AG10803 (cell line): ENCODE results near the gene MAP2K1.
"Not testable (repeated sequence)": the region's sequence is repeated elsewhere in the genome, so short reads cannot be mapped to it uniquely, and the experiment has no call there.

Source experiments
- DNase-seq: peaks from one replicate; pipeline ENCODE4 v3.0.0; 2010; ENCODE audit warnings: low read depth
- H3K4me3 ChIP-seq: 2 replicates; pipeline ENCODE4 v1.5.1; 2011; ENCODE audit warnings: mild to moderate bottlenecking, low read length, control low read depth
- TF ChIP-seq, protein P1 (sequence below): conservative IDR thresholded peaks from 2 replicates; pipeline ENCODE4 v1.5.1; 2011; ENCODE audit warnings: mild to moderate bottlenecking, low read length, control low read depth, inconsistent platforms

The MAP2K1 gene

DNA sequence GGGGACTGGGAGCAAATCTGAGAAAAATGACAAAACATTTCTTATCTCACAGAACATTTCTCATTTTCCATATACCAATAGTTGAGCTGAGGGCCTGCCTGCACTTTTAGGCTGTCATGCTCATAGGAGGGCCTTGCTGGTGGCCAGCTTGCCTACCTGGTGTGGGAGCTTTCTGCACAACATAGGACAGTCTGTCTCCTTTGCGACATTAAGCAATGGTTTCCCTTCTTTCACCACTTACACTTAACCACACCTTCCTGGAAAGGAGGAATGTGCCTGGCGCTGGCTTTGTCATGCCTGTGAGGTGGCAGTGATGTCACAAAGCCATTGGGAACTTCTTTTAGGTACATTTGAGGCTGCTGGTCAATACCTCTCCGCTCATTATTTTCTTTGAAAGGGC lies 105.1 kb downstream of the MAP2K1 start:
- H3K4me3 ChIP-seq, result no peak overlapping the region
- DNase-seq, result no peak
- TF ChIP-seq, protein P1, sequence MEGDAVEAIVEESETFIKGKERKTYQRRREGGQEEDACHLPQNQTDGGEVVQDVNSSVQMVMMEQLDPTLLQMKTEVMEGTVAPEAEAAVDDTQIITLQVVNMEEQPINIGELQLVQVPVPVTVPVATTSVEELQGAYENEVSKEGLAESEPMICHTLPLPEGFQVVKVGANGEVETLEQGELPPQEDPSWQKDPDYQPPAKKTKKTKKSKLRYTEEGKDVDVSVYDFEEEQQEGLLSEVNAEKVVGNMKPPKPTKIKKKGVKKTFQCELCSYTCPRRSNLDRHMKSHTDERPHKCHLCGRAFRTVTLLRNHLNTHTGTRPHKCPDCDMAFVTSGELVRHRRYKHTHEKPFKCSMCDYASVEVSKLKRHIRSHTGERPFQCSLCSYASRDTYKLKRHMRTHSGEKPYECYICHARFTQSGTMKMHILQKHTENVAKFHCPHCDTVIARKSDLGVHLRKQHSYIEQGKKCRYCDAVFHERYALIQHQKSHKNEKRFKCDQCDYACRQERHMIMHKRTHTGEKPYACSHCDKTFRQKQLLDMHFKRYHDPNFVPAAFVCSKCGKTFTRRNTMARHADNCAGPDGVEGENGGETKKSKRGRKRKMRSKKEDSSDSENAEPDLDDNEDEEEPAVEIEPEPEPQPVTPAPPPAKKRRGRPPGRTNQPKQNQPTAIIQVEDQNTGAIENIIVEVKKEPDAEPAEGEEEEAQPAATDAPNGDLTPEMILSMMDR, result no peak

DNA sequence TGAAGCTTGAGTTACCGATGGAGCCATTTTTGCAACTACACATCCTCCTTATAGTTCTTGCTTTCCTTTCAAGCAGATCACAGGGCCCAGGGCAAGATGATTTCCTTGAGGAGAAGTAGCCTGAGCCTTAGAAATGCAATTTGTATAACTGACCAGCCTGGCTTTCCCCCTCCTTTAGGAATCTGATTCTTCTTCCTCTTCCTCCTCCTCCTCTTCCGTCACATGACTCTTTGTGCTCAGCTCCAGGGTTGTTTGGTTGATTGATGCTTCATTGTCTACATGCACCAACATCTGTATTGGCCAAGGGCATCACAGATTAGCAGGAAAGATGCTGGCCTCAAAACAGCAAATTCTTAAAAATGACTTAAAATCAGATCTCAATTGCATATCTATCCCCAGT lies 107.5 kb downstream of the MAP2K1 start:
- no peak overlapping the region for H3K4me3 ChIP-seq
- no peak for DNase-seq
- TF ChIP-seq, protein P1, result no peak

- TF ChIP-seq, protein P1, result no peak
- no peak for DNase-seq
These were observed 110.3 kb downstream of the MAP2K1 start for GRCh38 chr15:66496951-66497501.

GRCh38 chr15:66497502-66498455 lies 111.1 kb downstream of the MAP2K1 start, which contains the start of gene SNAPC5:
SNAPC5 (minus strand) TSS chr15:66497762; CDS start chr15:66497731, 31 bp downstream.
- DNase-seq, result peak; percentile 91
- peak within 1 kb of the TSS; percentile 85 for H3K4me3 ChIP-seq
- TF ChIP-seq, protein P1, result peak; percentile 85

More at GRCh38 chr15:66496951-66497501, 110.3 kb downstream of the MAP2K1 start:
- peak overlapping the region; percentile 85 for H3K4me3 ChIP-seq

DNA sequence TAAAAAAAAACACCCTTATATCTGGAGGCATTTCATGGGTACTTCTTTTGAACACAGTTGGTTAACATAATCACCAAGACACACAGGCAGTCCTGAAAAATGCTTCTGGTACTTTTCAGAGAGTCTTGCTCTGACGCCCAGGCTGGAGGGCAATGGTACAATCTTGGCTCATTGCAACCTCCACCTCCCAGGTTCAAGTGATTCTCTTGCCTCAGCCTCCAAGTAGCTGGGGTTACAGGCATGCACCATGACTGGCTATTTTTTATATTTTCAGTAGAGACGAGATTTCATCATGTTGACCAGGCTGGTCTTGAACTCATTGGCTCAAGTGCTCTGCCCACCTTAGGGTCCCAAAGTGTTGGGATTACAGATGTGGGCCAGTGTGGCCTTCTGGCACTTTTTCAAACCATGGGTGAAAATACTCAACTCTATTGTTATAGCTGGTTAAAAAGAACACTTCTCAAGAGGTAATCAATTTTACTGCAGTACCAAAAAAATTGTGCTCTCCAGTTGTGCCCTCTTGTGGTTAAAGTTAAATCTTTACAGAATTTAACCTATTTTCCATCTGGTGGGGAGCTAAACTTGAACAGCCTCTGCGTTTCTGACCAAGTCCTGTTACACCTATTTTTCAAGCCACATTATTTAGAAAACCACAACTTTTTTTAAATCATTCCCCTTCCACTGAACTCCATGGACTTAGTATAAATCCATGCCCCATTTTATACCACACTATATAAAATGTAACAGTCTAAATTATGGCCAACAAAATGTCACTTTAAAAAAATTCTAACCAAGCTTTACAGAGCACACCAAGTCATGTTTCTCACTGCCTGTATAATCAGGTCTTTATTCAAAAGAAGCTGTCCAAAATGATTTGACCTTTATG lies 112.0 kb downstream of the MAP2K1 start:
- no peak overlapping the region for H3K4me3 ChIP-seq
- TF ChIP-seq, protein P1, result peak; percentile 45
- DNase-seq, result peak; percentile 53

DNA sequence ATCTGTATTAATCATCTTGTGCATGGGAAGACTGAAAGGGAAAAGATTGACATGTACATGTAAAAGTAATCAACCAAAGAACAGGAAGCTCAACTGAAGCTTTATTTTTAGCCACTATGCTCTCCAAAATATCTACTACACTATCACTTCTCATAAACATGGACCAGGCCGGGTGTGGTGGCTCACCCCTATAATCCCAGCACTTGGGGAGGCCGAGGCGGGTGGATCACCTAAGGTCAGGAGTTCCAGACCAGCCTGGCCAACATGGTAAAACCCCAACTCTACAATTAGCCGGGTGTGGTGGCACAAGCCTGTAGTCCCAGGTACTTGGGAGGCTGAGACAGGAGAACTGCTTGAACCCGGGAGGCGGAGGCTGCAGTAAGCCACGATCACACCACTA lies 113.6 kb downstream of the MAP2K1 start:
- H3K4me3 ChIP-seq, DNase-seq: not testable (repeated sequence)

DNA sequence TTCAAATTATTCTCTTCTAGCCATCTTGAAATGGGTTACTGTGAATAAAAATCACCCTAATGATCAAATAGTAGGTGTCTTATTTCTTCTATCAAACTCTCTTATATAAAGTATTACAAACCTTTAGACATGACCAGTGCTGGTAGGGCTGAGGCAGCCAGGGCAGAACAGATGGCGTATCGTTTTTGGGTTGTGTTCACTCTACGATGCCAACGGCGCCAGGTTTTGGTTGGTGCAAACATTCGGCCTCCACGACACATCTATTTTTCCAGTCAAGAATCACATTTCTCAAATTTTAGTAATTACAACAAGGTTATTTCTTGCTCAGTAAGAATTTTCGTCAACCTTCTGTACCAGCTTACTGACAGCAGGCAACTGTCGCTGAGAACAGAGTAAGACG lies 115.8 kb downstream of the MAP2K1 start:
- TF ChIP-seq, protein P1, result no peak
- peak overlapping the region; percentile 98 for H3K4me3 ChIP-seq
- DNase-seq, result no peak

DNA sequence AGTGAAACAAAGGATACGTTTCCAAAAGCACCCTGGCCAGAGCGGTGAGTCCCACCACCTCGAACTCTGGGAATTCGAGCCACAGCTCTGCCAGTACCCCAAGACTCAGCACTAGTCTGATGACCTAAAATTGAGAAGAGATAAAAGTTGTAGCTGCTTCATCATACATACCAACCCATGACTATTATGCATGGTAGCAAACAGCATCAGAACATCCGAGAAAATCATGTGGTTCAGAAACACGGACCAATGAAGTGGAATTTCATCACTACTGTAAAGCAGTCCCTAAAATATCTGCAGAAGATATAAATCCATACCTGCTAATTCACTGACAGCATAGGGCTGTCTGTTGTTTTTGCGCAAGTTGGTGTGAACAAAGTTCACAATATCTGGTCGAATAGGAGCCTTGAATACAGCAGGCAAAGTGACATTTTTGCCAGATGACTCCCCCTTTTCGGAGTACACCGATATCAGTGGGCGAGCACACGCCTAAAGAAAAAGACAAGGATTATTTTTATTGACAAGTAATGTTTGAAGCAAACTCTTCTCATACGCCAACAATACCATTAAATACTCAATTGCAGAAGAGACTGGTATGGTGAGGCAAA lies 116.4 kb downstream of the MAP2K1 start:
- DNase-seq, result peak; percentile 24
- H3K4me3 ChIP-seq, result peak overlapping the region; percentile 98
